CD4-positive, alpha-beta memory T cell (primary cell): ENCODE data around the gene MFAP3. TPM values are rescaled to one million over a fixed set of nuclear protein-coding genes. Genes with fewer than 3 reads are reported as not detected.

ENCODE experiments used
- CTCF ChIA-PET: fragments of 350-600 bp; sonication (Branson Sonifier 250); formaldehyde crosslinking; loops from one replicate; lab custom pipeline; 2021; ENCODE audit warnings: inconsistent platforms; ENCODE audit not compliant: partially characterized antibody; lab: Charles Lee
- POLR2A ChIA-PET: fragments of 350-600 bp; sonication (Branson Sonifier 250); formaldehyde crosslinking; loops from one replicate; lab custom pipeline; 2021; ENCODE audit not compliant: partially characterized antibody; lab: Charles Lee
- DNase-seq, 5 donors: peaks; one replicate each; pipeline versions ENCODE4 v3.0.0 to v3.0.0-alpha.2; 2020 to 2022; ENCODE audit warnings: mixed read lengths in 1 of 5
- H3K27ac ChIP-seq: one replicate; pipeline ENCODE4 v1.7.0; 2013; ENCODE audit warnings: low read depth, low read length
- H3K27me3 ChIP-seq: 2 replicates; pipeline ENCODE4 v1.7.0; 2013; ENCODE audit warnings: mild to moderate bottlenecking, low read length, moderate library complexity; ENCODE audit not compliant: insufficient read depth
- H3K36me3 ChIP-seq: 2 replicates; pipeline ENCODE4 v1.7.0; 2013; ENCODE audit warnings: mild to moderate bottlenecking, low read length, moderate library complexity; ENCODE audit not compliant: insufficient read depth
- H3K4me1 ChIP-seq: 2 replicates; pipeline ENCODE4 v1.7.0; 2013; ENCODE audit warnings: mild to moderate bottlenecking, low read length, moderate library complexity; ENCODE audit not compliant: insufficient read depth
- H3K4me3 ChIP-seq, 2 donors: one replicate each; pipeline ENCODE4 v1.7.0; 2013; ENCODE audit warnings: low read length in 2 of 2, mild to moderate bottlenecking in 1 of 2
- H3K9me3 ChIP-seq, 2 donors: one replicate each; pipeline ENCODE4 v1.7.0; 2013; ENCODE audit warnings: low read length in 2 of 2, control low read depth in 1 of 2; ENCODE audit not compliant: control insufficient read depth in 1 of 2
- H3K27ac Mint-ChIP-seq, 7 donors: one replicate each; pipeline ENCODE4 v1.8.0; 2020 to 2021; ENCODE audit warnings: mixed read lengths in 7 of 7, mild to moderate bottlenecking in 6 of 7, inconsistent platforms in 3 of 7, moderate library complexity in 3 of 7
- H3K27me3 Mint-ChIP-seq, 2 donors: one replicate each; pipeline ENCODE4 v1.8.0; 2020 to 2021; ENCODE audit warnings: mixed read lengths in 2 of 2
- H3K36me3 Mint-ChIP-seq, 2 donors: one replicate each; pipeline ENCODE4 v1.8.0; 2020 to 2021; ENCODE audit warnings: mixed read lengths in 2 of 2, inconsistent platforms in 1 of 2, mild to moderate bottlenecking in 1 of 2
- H3K4me1 Mint-ChIP-seq, 4 donors: one replicate each; pipeline ENCODE4 v1.8.0; 2020 to 2021; ENCODE audit warnings: mixed read lengths in 4 of 4, mild to moderate bottlenecking in 1 of 4
- H3K4me3 Mint-ChIP-seq, 8 donors: one replicate each; pipeline ENCODE4 v1.8.0; 2020 to 2021; ENCODE audit warnings: mixed read lengths in 8 of 8, mild to moderate bottlenecking in 7 of 8, moderate library complexity in 6 of 8, inconsistent platforms in 3 of 8
- H3K9me3 Mint-ChIP-seq, 8 donors: one replicate each; pipeline ENCODE4 v1.8.0; 2020 to 2021; ENCODE audit warnings: mixed read lengths in 8 of 8, mild to moderate bottlenecking in 5 of 8, inconsistent platforms in 3 of 8, moderate library complexity in 1 of 8
- intact Hi-C: fragments of 100-400 bp; cut with micrococcal nuclease; formaldehyde crosslinking; loops from one replicate; pipeline ENCODE4 v1.15.1; 2023
- polyA plus RNA-seq, 2 donors: library from polyadenylated mRNA; unstranded; fragments of 300-500 nt; fragmentation: Illumina TruSeq; gene quantifications; one replicate each; pipeline ENCODE4 v1.2.3, GENCODE V29; 2021
- total RNA-seq, 2 experiments: library from RNA; stranded (reverse); gene quantifications; one replicate each; pipeline ENCODE4 v1.2.3, GENCODE V29; 2021

MFAP3 gene
- total and polyA plus RNA-seq, 4 experiments from 2014 or later: 5.5 to 27.4 (median 16.0) TPM

DNA sequence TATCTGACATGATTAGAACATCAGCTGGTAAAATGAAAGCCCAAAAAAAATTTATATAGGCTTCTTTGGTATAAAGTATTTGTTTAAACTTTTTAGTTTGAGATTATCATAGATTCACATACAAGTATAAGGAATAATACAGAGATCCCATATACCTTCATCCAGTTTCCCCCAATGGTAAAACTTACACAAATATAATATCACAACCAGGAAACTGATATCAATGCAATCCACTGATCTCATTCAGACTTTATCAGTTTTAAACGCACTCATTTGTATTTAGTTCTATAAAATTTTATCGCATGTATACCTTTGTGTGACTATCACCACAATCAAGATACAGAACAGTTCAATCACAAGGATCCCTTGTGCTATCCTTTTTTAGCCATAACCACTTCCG is 3.8 kb upstream of the MFAP3 start:
- no peak overlapping the region for H3K27ac Mint-ChIP-seq

DNA sequence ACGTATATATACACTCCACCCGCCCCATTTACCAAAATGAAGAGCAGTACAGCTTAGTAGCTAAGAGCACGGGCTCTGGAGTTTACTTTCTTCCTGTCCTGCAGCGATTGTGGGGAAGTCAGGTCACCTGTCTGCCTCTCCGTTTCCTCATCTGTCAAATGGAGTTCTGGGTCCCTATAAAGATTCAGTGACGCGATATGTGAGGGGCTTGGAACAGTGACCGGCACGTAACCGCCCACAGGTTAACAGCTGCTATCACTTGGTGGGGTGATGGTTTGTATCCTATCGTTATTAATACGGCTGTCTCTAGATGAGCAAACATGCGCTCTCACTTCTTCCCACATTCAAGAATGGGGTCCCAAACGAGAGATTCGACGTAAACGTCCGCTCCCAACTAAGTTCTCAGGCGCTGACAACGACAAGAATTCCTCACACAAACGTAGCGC is 483 bp upstream of the MFAP3 start:
- H3K27ac ChIP-seq: peak overlapping the region; percentile 72
- H3K4me3 ChIP-seq: peak overlapping the region; percentile 59 to 99
- H3K36me3 Mint-ChIP-seq: peaks cover 14 to 27% of the 10 kb centered on the region in 2 donors
- intact Hi-C loops: loop anchor here (1.0 kb wide), 2 partner anchors 152 to 407 kb away; partner anchors contain the start of genes GALNT10 and SAP30L
- no peaks in the 10 kb centered on the region for H3K9me3 ChIP-seq
- no peaks in the 10 kb centered on the region for H3K36me3 ChIP-seq
- peaks cover 42% of the 10 kb centered on the region for H3K4me1 ChIP-seq
- peak overlapping the region; percentile 92 to 99 (median 98) for H3K4me3 Mint-ChIP-seq
- no peaks in the 10 kb centered on the region for H3K27me3 ChIP-seq
- CTCF ChIA-PET: interaction anchor here (1.7 to 3.3 kb wide), 3 partner anchors 14 to 152 kb away, joined by 3 to 16 read pairs (median 9); partner anchors contain the start of gene GALNT10
- H3K27ac Mint-ChIP-seq: peak overlapping the region; percentile 91 to 99 (median 98)
- POLR2A ChIA-PET: interaction anchor here (0.8 to 2.4 kb wide), 21 partner anchors 10 to 899 kb away, joined by 3 to 39 read pairs (median 5); partner anchors contain the start of genes CNOT8, GALNT10, GEMIN5 and SAP30L
- no peaks in the 10 kb centered on the region for H3K27me3 Mint-ChIP-seq
- H3K4me1 Mint-ChIP-seq: peaks cover 37 to 56% (median 49%) of the 10 kb centered on the region in 4 donors
- DNase-seq: peak in 2 of 5 donors; percentile 45 to 57
- H3K9me3 Mint-ChIP-seq: no peaks in the 10 kb centered on the region

More for the DNA sequence above, 3.8 kb upstream of the MFAP3 start:
- CTCF ChIA-PET: interaction anchor here (1.0 to 1.7 kb wide), 2 partner anchors 37 kb away, joined by 3 to 5 read pairs; no protein-coding TSS in a partner anchor
- intact Hi-C loops: no loop called here
- Mint-ChIP-seq H3K36me3 (peaks cover 38 to 42% of the 10 kb centered on the region in 2 donors), H3K9me3 (no peaks in the 10 kb centered on the region), H3K4me3 (no peak overlapping the region), H3K27me3 (no peaks in the 10 kb centered on the region), H3K4me1 (peaks cover 25 to 36% (median 30%) of the 10 kb centered on the region in 4 donors)
- H3K27me3 ChIP-seq: no peaks in the 10 kb centered on the region
- H3K9me3 ChIP-seq: no peaks in the 10 kb centered on the region
- H3K36me3 ChIP-seq: no peaks in the 10 kb centered on the region
- no peak for DNase-seq
- no peak overlapping the region for H3K4me3 ChIP-seq
- peaks cover 20% of the 10 kb centered on the region for H3K4me1 ChIP-seq
- POLR2A ChIA-PET: no interaction called here
- H3K27ac ChIP-seq: no peak overlapping the region

DNA sequence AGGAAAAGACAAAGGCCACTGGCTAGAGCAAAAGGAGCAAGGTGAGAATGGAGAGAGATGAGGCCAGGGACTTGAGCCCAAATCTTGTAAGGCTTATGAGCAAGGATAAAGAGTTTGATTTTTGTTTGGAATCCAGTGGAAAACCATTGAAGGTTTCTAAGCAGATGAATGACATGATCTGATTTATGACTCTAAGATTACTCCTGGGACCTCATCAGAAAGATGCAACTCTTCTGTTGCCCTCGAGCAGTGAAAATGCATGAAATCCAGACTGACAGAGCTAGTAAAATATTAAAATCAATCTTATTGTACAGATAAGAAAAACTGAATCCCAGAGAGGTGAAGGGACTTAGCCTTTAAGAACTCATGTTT is 677 bp downstream of the MFAP3 start:
- no peak for DNase-seq
- CTCF ChIA-PET: interaction anchor here (1.7 to 3.3 kb wide), 3 partner anchors 15 to 150 kb away, joined by 3 to 16 read pairs (median 9); partner anchors contain the start of gene GALNT10
- peaks cover 4 to 22% of the 10 kb centered on the region in 2 donors for H3K36me3 Mint-ChIP-seq

DNA sequence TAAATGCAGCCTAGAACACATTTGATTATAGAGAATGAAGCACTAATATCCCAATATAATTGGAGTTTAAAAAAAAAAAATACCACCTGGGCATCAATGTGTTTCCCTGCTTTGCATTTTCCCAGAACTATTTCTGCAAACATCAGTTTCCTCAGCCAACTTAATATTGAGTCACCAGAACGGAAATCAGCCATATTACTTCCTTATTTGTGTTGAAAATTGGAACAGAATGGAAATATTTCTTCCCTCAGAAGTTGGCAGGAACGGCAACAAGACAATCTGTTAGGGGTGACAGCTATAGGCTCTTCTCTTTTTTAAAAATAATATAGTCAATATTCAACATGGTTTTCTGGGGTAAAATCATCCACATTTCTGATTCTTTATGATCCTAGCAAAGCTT is 4.0 kb downstream of the MFAP3 start:
- H3K27ac ChIP-seq: no peak overlapping the region
- no peaks in the 10 kb centered on the region for H3K9me3 ChIP-seq
- CTCF ChIA-PET: interaction anchor here (0.8 to 2.4 kb wide), 4 partner anchors 10 to 148 kb away, joined by 3 to 13 read pairs (median 4); partner anchors contain the start of gene GALNT10
- no peaks in the 10 kb centered on the region for H3K27me3 Mint-ChIP-seq
- no peaks in the 10 kb centered on the region for H3K36me3 ChIP-seq
- H3K27me3 ChIP-seq: no peaks in the 10 kb centered on the region
- DNase-seq: no peak
- peaks cover 48 to 85% (median 69%) of the 10 kb centered on the region in 4 donors for H3K4me1 Mint-ChIP-seq
- H3K36me3 Mint-ChIP-seq: peaks cover 12 to 37% of the 10 kb centered on the region in 2 donors
- peak overlapping the region in 1 of 7 donors; percentile 19 for H3K27ac Mint-ChIP-seq
- no peak overlapping the region for H3K4me3 ChIP-seq
- intact Hi-C loops: no loop called here
- no peaks in the 10 kb centered on the region for H3K9me3 Mint-ChIP-seq
- H3K4me3 Mint-ChIP-seq: no peak overlapping the region
- H3K4me1 ChIP-seq: peaks cover 57% of the 10 kb centered on the region
- POLR2A ChIA-PET: no interaction called here

More for the DNA sequence above, 677 bp downstream of the MFAP3 start:
- peak overlapping the region; percentile 92 to 99 (median 98) for H3K4me3 Mint-ChIP-seq
- H3K27ac Mint-ChIP-seq: peak overlapping the region; percentile 91 to 99 (median 98)
- no peaks in the 10 kb centered on the region for H3K9me3 Mint-ChIP-seq
- POLR2A ChIA-PET: interaction anchor here (0.8 to 2.4 kb wide), 17 partner anchors 9 to 898 kb away, joined by 3 to 39 read pairs (median 5); partner anchors contain the start of genes CNOT8, GALNT10, GEMIN5 and SAP30L
- intact Hi-C loops: no loop called here
- no peaks in the 10 kb centered on the region for H3K27me3 ChIP-seq
- peaks cover 43 to 65% (median 55%) of the 10 kb centered on the region in 4 donors for H3K4me1 Mint-ChIP-seq
- peak overlapping the region; percentile 72 for H3K27ac ChIP-seq
- no peaks in the 10 kb centered on the region for H3K9me3 ChIP-seq
- H3K4me1 ChIP-seq: peaks cover 50% of the 10 kb centered on the region
- no peaks in the 10 kb centered on the region for H3K36me3 ChIP-seq
- H3K4me3 ChIP-seq: peak overlapping the region; percentile 59 to 99
- no peaks in the 10 kb centered on the region for H3K27me3 Mint-ChIP-seq

DNA sequence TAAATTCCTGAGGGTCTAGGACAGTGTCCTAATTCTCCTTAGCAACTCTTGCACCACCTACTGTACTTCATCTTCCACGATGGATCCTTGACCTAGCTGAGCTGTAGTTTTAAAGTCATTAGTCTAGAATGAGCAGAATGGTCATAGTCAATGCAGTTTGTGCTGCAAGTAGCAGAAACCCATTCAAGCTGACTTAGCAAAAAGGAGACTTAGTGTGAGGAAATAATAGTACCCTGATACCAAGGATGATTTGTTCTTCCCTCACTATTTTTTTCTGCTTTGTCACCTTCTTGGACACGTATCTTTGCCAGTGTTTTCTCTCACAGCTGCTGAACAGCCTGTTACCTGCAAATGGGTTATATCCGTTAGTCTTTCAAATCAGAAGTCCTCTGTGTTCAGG is 5.3 kb downstream of the MFAP3 start:
- Histone ChIP-seq H3K36me3 (no peaks in the 10 kb centered on the region), H3K4me1 (peaks cover 53% of the 10 kb centered on the region), H3K27me3 (no peaks in the 10 kb centered on the region), H3K27ac (no peak overlapping the region), H3K9me3 (no peaks in the 10 kb centered on the region), H3K4me3 (no peak overlapping the region)
- intact Hi-C loops: no loop called here
- H3K9me3 Mint-ChIP-seq: no peaks in the 10 kb centered on the region
- CTCF ChIA-PET: interaction anchor here (0.5 to 1.3 kb wide), 4 partner anchors 19 to 630 kb away, joined by 3 to 5 read pairs (median 3); partner anchors contain the start of gene GALNT10
- peaks cover 46 to 84% (median 64%) of the 10 kb centered on the region in 4 donors for H3K4me1 Mint-ChIP-seq
- H3K36me3 Mint-ChIP-seq: peaks cover 12 to 36% of the 10 kb centered on the region in 2 donors
- POLR2A ChIA-PET: interaction anchor here (0.8 kb wide), 1 partner anchor 15 kb away, joined by 3 read pairs; no protein-coding TSS in a partner anchor
- DNase-seq: no peak
- H3K27me3 Mint-ChIP-seq: no peaks in the 10 kb centered on the region
- peak overlapping the region in 2 of 8 donors; percentile 11 to 40 for H3K4me3 Mint-ChIP-seq
- H3K27ac Mint-ChIP-seq: peak overlapping the region in 3 of 7 donors; percentile 19 to 63 (median 42)

DNA sequence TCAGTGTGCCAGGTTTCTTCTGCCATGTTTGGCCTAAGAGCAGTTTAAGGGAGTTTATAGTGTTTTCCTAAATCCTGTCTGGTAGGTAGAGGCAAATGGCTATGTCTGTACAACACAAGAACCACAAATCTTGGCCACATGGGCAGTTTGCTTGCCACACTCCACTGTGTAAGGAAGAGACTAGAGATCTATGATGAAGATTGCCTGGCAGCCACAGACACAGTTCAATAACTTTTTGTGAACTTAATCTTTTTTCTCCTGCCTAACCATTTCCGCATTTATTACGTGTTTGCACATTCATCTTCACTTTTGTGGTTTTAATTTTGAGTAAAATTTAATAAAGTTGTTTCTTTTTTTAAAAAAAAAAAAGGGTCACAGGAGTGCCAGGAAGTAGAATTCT is 5.8 kb downstream of the MFAP3 start:
- POLR2A ChIA-PET: interaction anchor here (1.2 kb wide), 1 partner anchor 10 kb away, joined by 3 read pairs; no protein-coding TSS in a partner anchor
- H3K4me1 ChIP-seq: peaks cover 48% of the 10 kb centered on the region

DNA sequence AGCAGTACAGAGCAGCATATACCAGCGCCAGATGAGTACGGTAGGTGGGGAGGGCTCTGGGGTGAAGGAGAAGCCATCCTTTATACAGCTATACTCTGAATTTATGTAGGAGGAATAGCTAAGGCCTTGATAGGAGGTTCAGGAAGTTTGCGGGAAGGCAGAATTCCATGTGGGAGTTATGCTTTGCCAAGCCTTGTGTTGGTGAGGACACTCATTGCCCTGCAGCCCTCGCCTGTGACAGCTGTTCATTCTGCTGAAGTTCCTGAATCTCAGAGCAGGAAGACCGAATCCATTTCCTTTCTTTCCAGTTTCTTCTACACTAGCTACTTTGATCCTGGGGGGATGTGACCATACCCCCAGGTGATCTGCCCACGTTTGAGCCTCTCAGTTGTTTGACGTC is 7.7 kb downstream of the MFAP3 start:
- no peak for DNase-seq
- Histone ChIP-seq H3K36me3 (no peaks in the 10 kb centered on the region), H3K4me3 (no peak overlapping the region), H3K9me3 (no peaks in the 10 kb centered on the region), H3K4me1 (peaks cover 34% of the 10 kb centered on the region), H3K27ac (no peak overlapping the region), H3K27me3 (no peaks in the 10 kb centered on the region)
- Mint-ChIP-seq H3K27ac (peak overlapping the region in 1 of 7 donors; percentile 1), H3K9me3 (no peaks in the 10 kb centered on the region), H3K4me1 (peaks cover 42 to 75% (median 55%) of the 10 kb centered on the region in 4 donors), H3K27me3 (no peaks in the 10 kb centered on the region), H3K36me3 (peaks cover 24 to 49% of the 10 kb centered on the region in 2 donors), H3K4me3 (peak overlapping the region in 1 of 8 donors; percentile 9)
- CTCF ChIA-PET: interaction anchor here (0.6 kb wide), 1 partner anchor 22 kb away, joined by 3 read pairs; no protein-coding TSS in a partner anchor
- POLR2A ChIA-PET: no interaction called here
- intact Hi-C loops: no loop called here

More for the DNA sequence above, 5.8 kb downstream of the MFAP3 start:
- Histone ChIP-seq H3K36me3 (no peaks in the 10 kb centered on the region), H3K27me3 (no peaks in the 10 kb centered on the region), H3K27ac (no peak overlapping the region), H3K9me3 (no peaks in the 10 kb centered on the region), H3K4me3 (no peak overlapping the region)
- peak in 3 of 5 donors; percentile 5 to 27 (median 9) for DNase-seq
- intact Hi-C loops: no loop called here
- CTCF ChIA-PET: interaction anchor here (0.8 to 1.3 kb wide), 2 partner anchors 9 to 28 kb away, joined by 3 to 5 read pairs; no protein-coding TSS in a partner anchor
- Mint-ChIP-seq H3K4me1 (peaks cover 44 to 79% (median 62%) of the 10 kb centered on the region in 4 donors), H3K9me3 (no peaks in the 10 kb centered on the region), H3K4me3 (peak overlapping the region in 2 of 8 donors; percentile 11 to 40), H3K27ac (peak overlapping the region in 4 of 7 donors; percentile 42 to 78 (median 68)), H3K36me3 (peaks cover 14 to 36% of the 10 kb centered on the region in 2 donors), H3K27me3 (no peaks in the 10 kb centered on the region)
